Lung (tissue), 12 donors: ENCODE results near the gene GPR39. TPM values are rescaled to one million over a fixed set of nuclear protein-coding genes. Genes with fewer than 3 reads are reported as not detected.

Experiments used
- ATAC-seq: fragments of 200-7000 bp; cut with Tn5 transposase; one replicate; pipeline ENCODE4 v1.9.1; 2020; ENCODE audit warnings: moderate number of reproducible peaks; ENCODE audit not compliant: insufficient read depth, low FRiP score
- DNase-seq, 3 donors: peaks; one replicate each; pipeline ENCODE4 v3.0.0-alpha.2; 2013 to 2017
- H3K27ac ChIP-seq, 2 donors: one replicate each; pipeline ENCODE4 v1.5.1; 2013; ENCODE audit warnings: mild to moderate bottlenecking in 2 of 2, moderate library complexity in 2 of 2, control low read depth in 1 of 2, inconsistent platforms in 1 of 2, low read depth in 1 of 2, low read length in 1 of 2
- H3K27me3 ChIP-seq, 3 donors: one replicate each; pipeline ENCODE4 v1.5.1; 2013; ENCODE audit warnings: low read length in 2 of 3; ENCODE audit not compliant: control insufficient read depth in 3 of 3, insufficient read depth in 3 of 3
- H3K36me3 ChIP-seq, 4 donors: one replicate each; pipeline ENCODE4 v1.5.1; 2013; ENCODE audit warnings: low read length in 4 of 4, mild to moderate bottlenecking in 1 of 4, moderate library complexity in 1 of 4; ENCODE audit not compliant: control insufficient read depth in 4 of 4, insufficient read depth in 4 of 4
- H3K4me1 ChIP-seq, 5 donors: one replicate each; pipeline ENCODE4 v1.5.1; 2013; ENCODE audit warnings: low read length in 5 of 5, mild to moderate bottlenecking in 2 of 5, moderate library complexity in 1 of 5; ENCODE audit not compliant: control insufficient read depth in 5 of 5, insufficient read depth in 5 of 5
- H3K4me3 ChIP-seq: one replicate; pipeline ENCODE4 v1.5.1; 2013; ENCODE audit warnings: mild to moderate bottlenecking, control low read depth, moderate library complexity
- H3K9ac ChIP-seq, 2 donors: one replicate each; pipeline ENCODE4 v1.5.1; 2013; ENCODE audit warnings: low read length in 2 of 2, control low read depth in 1 of 2; ENCODE audit not compliant: insufficient read depth in 1 of 2
- H3K9me3 ChIP-seq, 4 donors: one replicate each; pipeline ENCODE4 v1.5.1; 2013; ENCODE audit warnings: low read length in 3 of 4, mild to moderate bottlenecking in 1 of 4, moderate library complexity in 1 of 4; ENCODE audit not compliant: control insufficient read depth in 4 of 4, insufficient read depth in 3 of 4
- WGBS, 2 donors: extraction: QIAGEN DNeasy Blood & Tissue Kit; methylation state at CpG; one replicate each; pipeline ENCODE4 v1.1.7; 2013; 5-methylcytosine and 5-hydroxymethylcytosine counted together
- polyA plus RNA-seq, 2 donors: library from polyadenylated mRNA; stranded (reverse); fragments of 200-250 nt; gene quantifications; one replicate each; pipeline ENCODE4 v1.2.1, GENCODE V29; 2013
- total RNA-seq, 2 donors: library from RNA; depleted of rRNA in 1 of 2; stranded (reverse); fragments of >200 nt in 1 of 2; gene quantifications; one replicate each; pipeline ENCODE4 v1.2.1, GENCODE V29; 2014 to 2021
- TF ChIP-seq, protein P1 (sequence below): IDR thresholded peaks from 2 replicates; pipeline ENCODE4 v1.5.1; 2012; ENCODE audit warnings: mild to moderate bottlenecking; ENCODE audit errors: control extremely low read depth, extremely low read depth
- donor health status: control.
- donor health status: control.
- donor health status: Bipolar disorder and iron deficiency.
- donor health status: healthy.
- donor health status: DM: yes; HTN: yes; CAD: no.

GPR39 gene
- total and polyA plus RNA-seq, 4 donors = 5.8 to 15.3 (median 11.1) TPM

DNA sequence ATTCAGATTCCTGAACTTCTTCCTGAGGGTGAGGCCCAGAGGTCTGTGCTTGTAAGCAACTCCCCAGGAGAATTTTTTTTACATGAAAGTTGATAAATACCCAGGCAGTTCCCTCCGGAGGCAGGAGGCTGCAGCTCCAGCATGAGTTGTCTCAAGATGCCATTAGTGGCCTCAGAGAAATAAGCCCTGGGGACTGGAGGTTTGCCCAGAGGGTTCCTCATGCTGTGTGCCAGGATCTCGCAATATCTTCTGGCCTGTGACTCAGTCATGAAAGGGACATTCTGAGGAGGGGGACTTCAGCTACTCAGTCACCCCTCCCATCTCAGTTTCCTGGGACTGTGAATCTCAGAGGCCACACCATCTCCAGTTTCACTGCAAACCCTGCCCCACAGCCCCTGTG is 203.5 kb downstream of the GPR39 start:
- Histone ChIP-seq H3K27ac (no peak overlapping the region), H3K36me3 (no peaks in the 10 kb centered on the region), H3K4me1 (peaks cover 0 to 3% (median 0%) of the 10 kb centered on the region in 5 donors), H3K4me3 (no peak overlapping the region), H3K27me3 (no peaks in the 10 kb centered on the region), H3K9ac (no peak overlapping the region), H3K9me3 (no peaks in the 10 kb centered on the region)
- WGBS, 2 donors = 58 to 69% methylated on average over 2 of the region's 2 CpGs
- no peak for ATAC-seq
- TF ChIP-seq, protein P1, sequence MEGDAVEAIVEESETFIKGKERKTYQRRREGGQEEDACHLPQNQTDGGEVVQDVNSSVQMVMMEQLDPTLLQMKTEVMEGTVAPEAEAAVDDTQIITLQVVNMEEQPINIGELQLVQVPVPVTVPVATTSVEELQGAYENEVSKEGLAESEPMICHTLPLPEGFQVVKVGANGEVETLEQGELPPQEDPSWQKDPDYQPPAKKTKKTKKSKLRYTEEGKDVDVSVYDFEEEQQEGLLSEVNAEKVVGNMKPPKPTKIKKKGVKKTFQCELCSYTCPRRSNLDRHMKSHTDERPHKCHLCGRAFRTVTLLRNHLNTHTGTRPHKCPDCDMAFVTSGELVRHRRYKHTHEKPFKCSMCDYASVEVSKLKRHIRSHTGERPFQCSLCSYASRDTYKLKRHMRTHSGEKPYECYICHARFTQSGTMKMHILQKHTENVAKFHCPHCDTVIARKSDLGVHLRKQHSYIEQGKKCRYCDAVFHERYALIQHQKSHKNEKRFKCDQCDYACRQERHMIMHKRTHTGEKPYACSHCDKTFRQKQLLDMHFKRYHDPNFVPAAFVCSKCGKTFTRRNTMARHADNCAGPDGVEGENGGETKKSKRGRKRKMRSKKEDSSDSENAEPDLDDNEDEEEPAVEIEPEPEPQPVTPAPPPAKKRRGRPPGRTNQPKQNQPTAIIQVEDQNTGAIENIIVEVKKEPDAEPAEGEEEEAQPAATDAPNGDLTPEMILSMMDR = no peak
- DNase-seq = no peak

DNA sequence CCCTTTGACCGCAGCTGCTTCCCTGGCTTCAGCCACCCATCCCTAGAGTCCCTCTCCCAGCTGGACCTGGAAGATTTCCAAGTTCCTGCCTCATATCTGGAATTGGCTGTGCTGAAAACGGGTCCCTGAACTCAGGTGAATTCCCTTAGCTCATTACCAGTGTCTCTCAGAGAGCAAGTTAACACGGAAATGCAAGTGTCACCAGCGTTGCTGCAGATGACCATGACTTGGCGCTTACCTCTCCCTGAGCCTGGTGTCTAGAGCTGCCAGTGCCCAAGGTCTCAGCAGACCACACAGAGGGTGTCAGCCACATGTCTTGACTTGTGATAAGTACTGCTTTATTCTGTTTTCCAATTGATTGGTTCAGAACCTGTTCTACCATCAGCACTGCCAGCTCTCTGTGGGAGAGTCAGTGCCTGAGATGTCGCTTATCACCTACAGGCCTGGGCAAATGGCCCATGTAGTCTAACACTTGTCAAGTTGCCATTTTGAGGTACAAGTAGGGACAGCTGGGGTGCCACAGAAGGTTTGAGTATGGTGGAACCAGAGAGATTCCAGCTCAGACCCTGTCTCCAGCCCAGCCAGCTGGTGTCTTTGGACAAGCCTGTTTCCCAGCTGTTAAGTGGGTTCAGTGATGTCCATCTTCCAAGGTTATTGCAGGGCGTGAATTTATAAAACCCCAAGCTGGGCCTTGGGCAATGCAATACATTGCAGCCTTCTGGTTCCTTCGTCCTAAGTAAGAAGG is 204.7 kb downstream of the GPR39 start:
- Histone ChIP-seq H3K4me3 (no peak overlapping the region), H3K4me1 (peaks cover 0 to 3% (median 0%) of the 10 kb centered on the region in 5 donors), H3K9me3 (no peaks in the 10 kb centered on the region), H3K27me3 (no peaks in the 10 kb centered on the region), H3K27ac (no peak overlapping the region), H3K9ac (no peak overlapping the region), H3K36me3 (no peaks in the 10 kb centered on the region)
- no peak for ATAC-seq
- peak in 1 of 3 donors; percentile 18 for DNase-seq
- TF ChIP-seq, protein P1 = no peak
- WGBS, 2 donors = 75 to 77% methylated on average over 8 of the region's 8 CpGs

GRCh38 chr2:132623096-132623839 is 206.7 kb downstream of the GPR39 start:
- DNase-seq = no peak
- Histone ChIP-seq H3K27ac (no peak overlapping the region), H3K36me3 (no peaks in the 10 kb centered on the region), H3K9ac (no peak overlapping the region), H3K4me3 (no peak overlapping the region), H3K4me1 (peaks cover 0 to 2% (median 0%) of the 10 kb centered on the region in 5 donors), H3K27me3 (no peaks in the 10 kb centered on the region), H3K9me3 (no peaks in the 10 kb centered on the region)
- no peak for ATAC-seq
- TF ChIP-seq, protein P1 = no peak
- 72 to 76% methylated on average over 9 of the region's 9 CpGs for WGBS, 2 donors
